ENCODE measurements around the gene CFAP299.
"Not testable (repeated sequence)": the region's sequence is repeated elsewhere in the genome, so short reads cannot be mapped to it uniquely, and the experiment has no call there.

CFAP299 gene

GRCh38 chr4:80335554-80336358 lies at the start of gene CFAP299:
TSS of gene CFAP299 (plus strand) at chr4:80335730.
- DNase-seq (ENCODE audit: low spot score): peak; percentile 76

GRCh38 chr4:80286451-80286850 lies 49.1 kb upstream of the CFAP299 start:
- DNase-seq (ENCODE audit: low spot score): no peak

GRCh38 chr4:80290665-80291064 lies 44.9 kb upstream of the CFAP299 start:
- DNase-seq (ENCODE audit: low spot score): not testable (repeated sequence)

- no peak for DNase-seq (ENCODE audit: low spot score)
Measured at GRCh38 chr4:80294206-80294605, 41.3 kb upstream of the CFAP299 start.

- DNase-seq (ENCODE audit: low spot score): no peak
Measured at GRCh38 chr4:80295336-80295735, 40.2 kb upstream of the CFAP299 start.

- no peak for DNase-seq (ENCODE audit: low spot score)
Measured at GRCh38 chr4:80295826-80296225, 39.7 kb upstream of the CFAP299 start.

- no peak for DNase-seq (ENCODE audit: low spot score)
Measured at GRCh38 chr4:80301884-80302283, 33.6 kb upstream of the CFAP299 start.

GRCh38 chr4:80302616-80303223 lies 32.8 kb upstream of the CFAP299 start:
- no peak for DNase-seq (ENCODE audit: low spot score)

GRCh38 chr4:80305466-80305865 lies 30.1 kb upstream of the CFAP299 start:
- DNase-seq (ENCODE audit: low spot score): no peak

GRCh38 chr4:80306260-80306659 lies 29.3 kb upstream of the CFAP299 start:
- no peak for DNase-seq (ENCODE audit: low spot score)

- no peak for DNase-seq (ENCODE audit: low spot score)
Measured at GRCh38 chr4:80307183-80307735, 28.3 kb upstream of the CFAP299 start.

- no peak for DNase-seq (ENCODE audit: low spot score)
Measured at GRCh38 chr4:80307774-80308465, 27.6 kb upstream of the CFAP299 start.

GRCh38 chr4:80308466-80308822 lies 27.1 kb upstream of the CFAP299 start:
- no peak for DNase-seq (ENCODE audit: low spot score)

GRCh38 chr4:80309294-80310004 lies 26.1 kb upstream of the CFAP299 start:
- no peak for DNase-seq (ENCODE audit: low spot score)

GRCh38 chr4:80311130-80311529 lies 24.4 kb upstream of the CFAP299 start:
- no peak for DNase-seq (ENCODE audit: low spot score)

GRCh38 chr4:80312124-80312523 lies 23.4 kb upstream of the CFAP299 start:
- DNase-seq (ENCODE audit: low spot score): no peak

GRCh38 chr4:80313627-80314026 lies 21.9 kb upstream of the CFAP299 start:
- DNase-seq (ENCODE audit: low spot score): no peak

GRCh38 chr4:80315848-80316247 lies 19.7 kb upstream of the CFAP299 start:
- not testable (repeated sequence) for DNase-seq (ENCODE audit: low spot score)

- DNase-seq (ENCODE audit: low spot score): no peak
Measured at GRCh38 chr4:80321341-80321740, 14.2 kb upstream of the CFAP299 start.

GRCh38 chr4:80321776-80322175 lies 13.8 kb upstream of the CFAP299 start:
- no peak for DNase-seq (ENCODE audit: low spot score)

GRCh38 chr4:80322716-80323115 lies 12.8 kb upstream of the CFAP299 start:
- DNase-seq (ENCODE audit: low spot score): peak; percentile 41

GRCh38 chr4:80324171-80324570 lies 11.4 kb upstream of the CFAP299 start:
- DNase-seq (ENCODE audit: low spot score): no peak

Data from cerebellar cortex (tissue), 1 donor.